T-helper 1 cell treated with Interleukin-12 subunit alpha and Interleukin-12 subunit beta and Interleukin-4 antibody, amounts not matched to agents 30 ng/mL and 1 ng/mL, for 36 hours (primary cell): Measurements from ENCODE around the gene UBE4B. TPM values are rescaled to one million over a fixed set of nuclear protein-coding genes. Genes with fewer than 3 reads are reported as not detected.

Source experiments
- intact Hi-C: fragments of 100-400 bp; cut with micrococcal nuclease; formaldehyde crosslinking; loops from one replicate; pipeline ENCODE4 v1.15.1; 2024
- total RNA-seq: library from RNA; stranded (reverse); gene quantifications from 2 replicates; pipeline ENCODE4 v1.2.3, GENCODE V29; 2022

The UBE4B gene
- total RNA-seq, 1 donor from 2014 or later = 39.0 TPM

DNA sequence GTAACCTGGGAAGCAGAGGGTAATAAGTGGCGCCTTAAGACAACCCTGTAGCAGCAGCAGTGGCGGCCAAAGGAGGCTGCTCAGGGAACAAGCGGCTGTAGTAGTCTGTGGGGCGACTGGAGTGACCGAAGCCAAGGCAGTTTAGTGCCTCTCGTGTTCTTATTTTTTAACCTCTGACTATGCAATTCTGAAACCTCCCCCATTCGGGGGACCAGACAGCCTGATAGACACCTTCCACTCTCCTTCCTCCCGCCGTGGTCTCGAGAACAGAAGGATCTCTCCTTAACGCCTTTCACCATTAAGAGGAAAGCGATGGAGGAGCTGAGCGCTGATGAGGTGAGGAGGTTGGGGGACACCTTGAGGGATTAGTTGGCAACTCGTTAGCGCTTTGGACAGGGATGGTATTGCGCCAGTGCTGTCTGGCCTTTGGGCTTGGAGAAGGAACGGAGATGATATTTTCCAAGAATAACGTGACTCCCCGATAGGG is 644 bp downstream of the UBE4B start:
- intact Hi-C loops = loop anchor here (1.0 to 10.0 kb wide), 11 partner anchors 91 to 979 kb away; partner anchors contain the start of genes DFFA, KIF1B, TARDBP and TMEM201

DNA sequence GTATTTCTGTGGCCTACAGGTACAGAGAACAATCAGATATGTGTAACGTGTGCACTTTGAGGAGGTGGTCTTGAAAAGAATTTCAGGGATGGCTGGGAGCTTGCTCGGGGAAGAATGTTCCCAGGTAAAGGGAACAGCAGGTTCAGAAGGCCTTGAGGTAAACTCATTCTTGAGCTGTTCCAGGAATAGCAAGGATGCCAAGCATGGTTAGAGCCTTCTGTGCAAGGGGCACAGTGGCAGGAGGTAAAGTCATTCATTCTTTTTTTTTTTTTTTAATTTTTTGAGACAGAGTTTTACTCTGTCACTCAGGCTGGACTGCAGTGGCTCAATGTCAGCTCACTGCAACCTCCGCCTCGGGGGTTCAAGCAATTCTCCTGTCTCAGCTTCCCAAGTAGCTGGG is 10.0 kb downstream of the UBE4B start:
- intact Hi-C loops = no loop called here

DNA sequence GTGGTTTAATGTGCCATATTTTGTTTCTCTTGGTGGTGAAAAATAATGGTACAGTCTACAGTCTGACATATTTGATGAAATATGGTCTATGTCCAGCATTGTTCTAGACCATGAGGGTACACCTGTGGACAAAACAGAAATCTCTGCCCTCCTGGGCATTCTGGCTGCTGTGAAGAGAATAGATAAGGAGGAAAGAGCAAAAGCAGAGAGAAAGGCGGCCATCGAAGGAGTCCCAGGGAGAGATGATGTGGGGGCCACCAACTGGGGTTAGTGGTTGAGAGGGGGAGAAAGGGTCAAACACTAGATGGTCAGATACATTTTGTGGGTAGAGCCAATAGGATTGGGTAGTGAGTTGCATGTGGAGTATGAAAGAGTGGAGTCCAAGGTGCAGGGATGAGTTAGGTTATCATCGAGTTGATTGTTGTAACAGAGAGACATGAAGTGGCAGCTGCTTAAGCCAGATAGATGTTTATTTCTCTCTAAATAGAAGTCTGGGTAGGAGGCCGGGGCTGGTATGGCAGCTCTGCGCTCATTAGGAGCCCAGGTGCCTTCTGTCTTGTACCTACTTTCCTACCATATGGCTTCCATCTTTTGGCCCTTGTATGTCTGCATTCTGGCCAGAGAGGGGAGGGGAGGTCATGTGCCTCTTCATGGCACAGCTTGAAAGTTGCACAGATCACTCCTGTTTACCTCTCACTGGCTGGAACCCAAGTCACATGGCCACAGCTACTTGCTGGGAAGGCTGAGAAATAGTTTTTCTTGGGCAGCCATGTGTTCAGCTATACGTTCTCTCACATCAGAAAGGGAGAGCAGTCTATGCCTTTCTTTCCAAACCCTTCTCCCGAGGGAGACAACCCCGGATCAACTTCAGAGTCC is 13.0 kb downstream of the UBE4B start:
- intact Hi-C loops = no loop called here

DNA sequence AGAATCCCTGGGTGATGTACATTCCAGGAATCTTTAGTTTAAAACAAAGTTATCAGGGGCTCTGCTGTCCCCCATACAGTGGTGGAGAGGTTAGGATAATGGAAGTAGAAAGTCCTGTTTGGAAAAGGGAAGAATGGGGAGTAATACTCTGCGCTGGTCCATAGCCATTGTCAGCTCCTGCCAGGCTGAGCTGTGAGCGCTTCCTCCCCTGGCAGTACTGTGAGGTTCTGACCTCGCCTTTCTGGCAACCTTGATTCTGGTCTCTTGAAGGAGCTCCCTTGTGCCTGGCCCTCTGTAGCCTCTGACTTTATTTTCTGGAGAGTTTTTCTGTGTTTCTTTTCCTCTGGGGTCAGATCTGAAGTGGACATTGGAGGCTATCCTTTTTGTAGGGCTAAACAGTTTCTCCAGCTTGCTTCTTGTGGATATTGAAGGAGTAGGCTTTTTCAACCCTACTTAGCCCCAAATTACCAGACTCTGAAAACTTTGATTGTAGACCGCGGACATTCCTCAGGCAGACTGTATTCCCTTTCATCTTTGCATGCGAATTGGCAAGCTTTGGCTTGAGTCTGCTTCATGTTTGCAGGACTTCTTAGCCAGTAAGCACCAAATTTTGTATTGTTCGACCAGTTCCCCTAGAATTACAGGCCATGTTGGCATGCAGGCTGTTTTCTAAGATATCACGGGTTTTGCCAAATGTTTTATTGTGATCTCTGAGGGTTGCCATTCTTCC is 13.8 kb downstream of the UBE4B start:
- intact Hi-C loops = no loop called here

DNA sequence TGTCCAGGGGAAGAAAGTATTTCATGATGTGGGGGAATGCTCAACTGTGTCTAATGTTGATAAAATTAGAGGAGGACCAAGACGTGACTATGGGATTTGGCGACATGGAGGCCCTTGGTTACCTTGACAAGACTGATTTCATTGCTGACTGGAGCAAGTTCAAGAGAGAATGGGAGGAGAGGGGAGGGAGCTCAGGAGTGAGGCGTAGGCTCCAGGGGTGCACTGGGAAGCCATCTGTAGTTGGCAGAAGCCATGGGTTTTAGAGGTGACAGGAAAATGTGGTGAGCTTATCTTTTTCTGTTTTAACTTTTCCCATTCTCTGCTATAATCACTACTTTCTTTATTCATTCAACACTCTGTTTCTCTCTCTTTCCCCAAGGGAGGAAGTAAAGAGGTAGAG is 15.8 kb downstream of the UBE4B start:
- intact Hi-C loops = no loop called here

DNA sequence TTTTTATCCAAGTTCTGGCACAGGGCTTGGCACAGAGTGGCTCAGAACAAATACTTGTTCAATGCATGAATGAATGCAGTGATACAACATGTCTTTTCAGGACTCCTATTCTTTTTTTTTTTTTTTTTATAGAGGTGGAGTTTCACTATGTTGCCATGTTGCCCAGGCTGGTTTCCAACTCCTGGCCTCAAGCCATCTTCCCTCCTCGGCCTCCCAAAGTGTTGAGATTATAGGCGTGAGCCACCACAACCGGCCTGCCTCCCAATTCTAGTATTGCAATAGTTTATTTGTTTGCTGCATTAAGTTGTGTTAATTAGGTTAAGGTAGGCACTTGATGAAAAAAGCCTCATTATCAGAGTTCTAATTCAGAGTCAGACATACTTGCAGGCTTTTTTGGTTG is 17.9 kb downstream of the UBE4B start:
- intact Hi-C loops = no loop called here

DNA sequence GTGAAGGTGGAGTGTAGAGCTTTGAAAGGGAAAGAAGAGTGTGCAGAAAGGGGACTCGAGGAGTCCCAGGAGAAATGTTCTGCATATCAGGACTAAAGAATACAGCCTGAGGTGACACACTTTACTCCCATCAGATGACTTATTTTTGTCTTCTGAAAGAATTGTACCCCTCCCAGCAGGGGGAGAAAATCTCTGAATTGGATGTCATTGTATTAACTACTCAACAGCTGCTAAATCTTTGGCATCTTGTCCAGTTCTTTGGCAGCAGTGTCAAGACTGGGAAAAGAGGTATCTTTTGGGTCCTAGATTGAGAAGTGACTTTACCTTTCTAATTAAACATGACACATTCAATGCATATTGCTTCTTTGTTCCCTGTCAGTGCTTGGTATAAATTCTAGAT is 18.9 kb downstream of the UBE4B start:
- intact Hi-C loops = no loop called here

DNA sequence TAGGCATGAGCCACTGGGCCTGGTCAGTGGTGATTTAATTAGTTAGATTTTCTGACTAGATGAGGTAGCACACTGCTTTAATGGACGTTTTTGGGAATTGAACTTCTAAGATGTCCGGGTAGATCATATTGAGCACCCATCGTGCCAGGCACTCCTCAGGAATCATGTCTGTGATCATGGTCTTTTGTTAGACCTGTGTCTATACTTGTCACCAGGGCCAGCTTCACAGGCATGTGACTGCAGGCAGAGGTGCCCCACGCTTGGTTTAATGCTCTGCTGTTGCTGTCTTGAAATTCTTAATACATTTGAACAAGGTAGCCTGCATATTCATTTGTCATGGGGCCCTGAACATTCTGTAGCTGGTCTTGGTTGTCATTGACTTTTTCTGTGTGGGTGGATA is 19.6 kb downstream of the UBE4B start:
- intact Hi-C loops = no loop called here

DNA sequence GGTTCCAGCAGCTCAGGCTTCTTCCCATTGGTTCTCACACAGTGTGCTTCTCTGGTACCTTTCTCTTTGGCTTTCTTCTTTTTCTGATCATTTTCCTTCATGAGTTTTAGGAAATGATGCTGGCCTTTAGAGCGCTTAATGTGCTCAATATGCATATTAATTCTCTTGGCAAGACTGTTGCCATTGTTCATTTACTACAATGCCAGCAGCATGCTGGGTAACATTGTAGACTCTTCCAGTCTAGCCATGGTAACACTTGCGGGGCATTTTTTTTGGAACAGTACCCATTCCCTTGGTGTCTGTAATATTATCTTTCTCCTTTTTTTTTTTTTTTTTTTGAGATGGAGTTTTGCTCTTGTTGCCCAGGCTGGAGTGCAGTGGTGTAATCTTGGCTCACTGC is 21.7 kb downstream of the UBE4B start:
- intact Hi-C loops = no loop called here

DNA sequence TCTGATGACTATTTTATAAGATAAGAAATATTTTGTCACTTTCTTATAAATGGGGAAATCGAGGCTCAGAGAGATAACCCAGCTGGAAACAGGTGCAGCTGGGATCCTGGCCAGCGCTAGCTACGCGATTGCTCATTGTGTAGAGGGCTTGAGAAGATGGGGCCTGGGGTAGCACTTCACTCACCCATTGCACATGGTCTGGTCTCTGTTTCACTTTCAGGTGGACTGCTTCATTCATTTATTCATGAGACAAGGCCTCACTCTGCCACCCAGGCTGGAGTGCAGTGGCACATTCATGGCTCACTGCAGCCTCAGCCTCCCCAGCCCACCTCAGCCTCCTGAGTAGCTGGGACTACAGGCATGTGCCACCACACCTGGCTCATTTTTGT is 23.8 kb downstream of the UBE4B start:
- intact Hi-C loops = no loop called here

DNA sequence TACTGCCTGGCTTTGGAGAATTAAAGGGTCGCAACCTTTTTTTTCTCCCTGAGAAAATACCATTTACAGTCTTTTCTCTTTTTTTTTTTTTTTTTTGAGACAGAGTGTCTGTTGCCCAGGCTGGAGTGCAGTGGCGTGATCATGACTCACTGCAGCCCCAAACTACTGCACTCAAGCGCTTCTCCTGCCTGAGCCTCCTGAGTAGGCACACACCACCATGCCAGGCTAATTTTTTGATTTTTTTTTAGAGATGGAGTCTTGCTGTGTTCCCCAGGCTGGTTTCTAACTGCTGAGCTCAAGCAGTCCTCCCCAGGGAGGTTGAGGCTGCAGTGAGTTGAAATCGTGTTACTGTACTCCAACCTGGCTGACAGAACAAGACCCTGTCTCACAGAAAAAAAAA is 24.6 kb downstream of the UBE4B start:
- intact Hi-C loops = no loop called here

DNA sequence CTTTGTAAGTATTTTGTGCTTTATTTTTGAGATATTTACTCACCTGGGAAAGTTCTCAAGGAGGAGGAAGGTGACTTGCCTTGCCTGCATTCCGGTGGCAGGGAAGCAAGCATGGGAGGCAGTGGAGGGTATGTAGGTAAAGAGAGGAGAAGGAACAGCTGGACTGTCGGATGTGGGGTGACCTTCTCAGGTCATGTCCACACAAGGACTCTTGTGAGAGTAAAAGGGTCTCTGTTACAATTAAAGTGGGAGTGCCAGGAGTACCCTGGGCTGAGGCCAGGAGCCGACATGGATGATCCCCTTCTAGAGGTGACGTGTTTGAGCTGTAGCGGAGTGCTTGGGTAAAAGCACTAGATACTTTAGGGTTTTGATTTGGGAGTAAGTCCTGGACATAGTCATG is 25.0 kb downstream of the UBE4B start:
- intact Hi-C loops = no loop called here

DNA sequence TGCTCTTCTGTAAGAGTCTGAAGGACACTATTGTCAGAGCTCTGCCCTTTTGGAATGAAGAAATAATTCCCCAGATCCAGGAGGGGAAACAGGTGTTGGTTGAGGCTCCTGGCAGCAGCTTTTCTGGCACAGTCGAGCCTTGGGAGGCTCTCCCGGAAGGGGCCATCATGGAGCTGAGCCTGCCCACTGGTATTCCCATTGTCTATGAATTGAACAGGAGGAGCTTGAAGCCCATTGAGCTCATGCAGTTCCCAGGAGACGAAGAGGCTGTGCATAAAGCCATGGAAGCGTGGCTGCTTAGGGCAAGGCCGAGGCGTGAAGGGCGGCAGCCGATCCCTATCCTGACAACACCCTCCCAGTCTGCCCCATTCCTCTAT is 26.6 kb downstream of the UBE4B start:
- intact Hi-C loops = no loop called here

DNA sequence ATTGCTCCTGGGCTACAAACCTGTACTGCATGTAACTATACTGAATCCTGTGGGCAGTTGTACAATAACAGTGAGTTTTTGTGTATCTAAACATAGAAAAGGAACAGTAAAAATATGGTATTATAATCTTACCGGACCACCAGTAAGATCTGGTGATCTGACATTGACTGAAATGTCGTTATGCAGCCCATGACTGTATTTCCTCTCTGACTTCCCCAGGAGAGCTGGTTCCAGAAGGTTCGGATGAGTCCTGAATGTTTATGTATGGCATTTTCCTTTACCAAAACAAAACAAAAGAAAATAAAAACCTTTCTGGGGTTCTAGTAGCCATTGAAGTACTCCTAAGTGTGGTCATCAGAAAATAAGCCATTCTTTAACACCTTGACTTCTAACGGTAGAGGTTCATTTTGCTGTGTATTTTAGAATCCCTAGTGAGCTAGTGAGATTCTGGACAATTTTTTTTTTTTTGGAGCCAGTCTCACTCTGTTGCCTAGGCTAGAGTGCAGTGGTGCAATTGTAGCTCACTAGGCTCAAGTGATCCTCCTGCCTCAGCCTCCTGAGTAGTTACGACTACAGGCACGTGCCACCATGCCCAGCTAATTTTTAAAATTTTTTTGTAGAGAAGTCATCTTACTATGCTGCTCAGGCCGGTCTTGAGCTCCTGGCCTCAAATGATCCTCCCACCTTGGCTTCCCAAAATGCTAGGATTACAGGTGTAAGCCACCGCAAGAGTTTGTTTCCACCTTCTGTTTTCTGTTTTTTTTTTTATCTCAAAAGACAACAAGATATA is 27.7 kb downstream of the UBE4B start:
- intact Hi-C loops = no loop called here

DNA sequence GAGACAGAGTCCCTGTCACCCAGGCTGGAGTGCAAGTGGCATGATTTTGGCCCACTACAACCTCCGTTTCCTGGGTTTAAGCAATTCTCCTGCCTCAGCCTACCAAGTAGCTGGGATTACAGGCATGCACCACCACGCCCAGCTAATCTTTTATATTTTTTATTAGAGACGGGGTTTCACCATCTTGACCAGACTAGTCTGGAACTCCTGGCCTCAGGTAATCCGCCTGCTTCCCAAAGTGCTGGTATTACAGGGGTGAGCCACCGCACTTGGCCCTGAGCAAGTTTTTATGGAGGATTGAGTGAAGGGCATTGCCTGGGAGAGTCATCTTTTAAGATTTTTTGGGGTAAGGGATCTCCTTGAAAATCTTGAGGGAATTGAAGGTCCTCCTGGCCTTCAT is 28.5 kb downstream of the UBE4B start:
- intact Hi-C loops = no loop called here

DNA sequence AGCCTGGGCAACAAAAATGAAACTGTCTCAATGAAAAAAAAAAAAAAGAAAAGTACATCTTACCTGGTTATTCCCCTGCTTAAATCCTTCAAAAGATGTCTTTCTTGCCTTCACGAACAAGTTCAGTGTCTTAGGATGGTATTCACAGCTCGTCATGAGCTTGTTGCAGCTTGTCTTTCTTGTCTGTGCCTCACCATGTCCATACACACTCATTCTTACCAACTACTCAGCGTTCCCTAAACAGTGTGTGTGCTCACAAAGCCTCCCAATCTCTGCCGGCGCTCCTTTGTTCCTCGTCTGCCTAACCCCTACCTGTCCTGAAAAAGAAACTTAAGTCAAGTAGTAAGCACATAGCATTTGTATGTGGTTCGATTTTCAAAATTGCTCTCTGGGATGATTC is 31.1 kb downstream of the UBE4B start:
- intact Hi-C loops = no loop called here

DNA sequence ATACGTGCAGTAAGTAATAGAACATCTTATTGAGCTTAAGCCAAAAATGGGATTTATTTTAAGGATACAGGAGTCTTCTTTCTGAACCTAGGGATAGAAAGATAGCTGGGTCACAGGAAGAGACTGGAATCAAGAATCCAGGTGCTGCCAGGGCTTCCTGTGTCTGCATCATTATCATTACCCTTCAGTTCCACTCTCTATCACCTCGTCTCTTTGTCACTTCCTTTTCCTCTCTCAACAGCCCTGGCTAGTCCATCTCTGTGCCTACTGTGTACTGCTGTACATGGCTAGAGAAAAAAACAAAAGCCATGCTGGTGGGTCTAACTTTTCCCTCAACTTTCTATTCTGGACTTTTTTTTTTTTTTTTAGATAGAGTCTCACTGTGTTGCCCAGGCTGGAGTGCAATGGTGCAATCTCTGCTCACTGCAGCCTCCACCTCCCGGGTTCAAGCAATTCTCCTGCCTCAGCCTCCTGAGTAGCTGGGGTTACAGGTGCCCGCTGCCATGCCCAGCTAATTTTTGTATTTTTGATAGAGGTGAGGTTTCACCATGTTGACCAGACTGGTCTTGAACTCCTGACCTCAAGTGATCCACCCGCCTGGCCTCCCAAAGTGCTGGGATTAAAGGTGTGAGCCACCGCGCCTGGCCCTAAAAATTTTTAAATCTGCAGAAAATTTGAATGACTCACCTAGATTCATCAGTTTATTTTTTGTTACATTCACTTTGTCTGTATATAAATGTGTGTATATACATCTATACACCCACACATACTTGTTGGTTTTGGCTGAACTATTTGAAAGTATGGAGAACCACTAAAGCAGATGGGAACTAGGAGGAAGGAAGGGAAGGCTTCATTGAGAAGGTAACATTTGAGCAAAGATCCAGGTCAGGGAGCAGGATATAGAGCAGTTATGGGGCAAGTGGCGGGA is 31.9 kb downstream of the UBE4B start:
- intact Hi-C loops = no loop called here

DNA sequence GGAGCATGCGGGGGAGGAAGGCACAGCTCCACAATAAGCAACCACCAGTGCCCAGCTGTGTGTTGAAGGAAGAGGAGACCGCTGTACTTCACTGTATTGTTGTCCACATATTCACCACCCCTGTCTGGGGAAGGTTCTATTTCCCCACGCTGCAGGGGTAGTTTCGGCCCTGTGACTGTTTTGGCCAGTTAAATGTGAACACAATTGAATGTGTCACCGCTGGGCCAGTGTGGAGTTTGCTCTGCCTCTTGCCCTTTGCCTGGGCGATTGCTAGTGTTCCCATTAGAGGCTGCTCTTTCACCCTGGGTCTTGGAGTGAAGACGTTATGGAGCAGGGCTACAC is 32.6 kb downstream of the UBE4B start:
- intact Hi-C loops = no loop called here

DNA sequence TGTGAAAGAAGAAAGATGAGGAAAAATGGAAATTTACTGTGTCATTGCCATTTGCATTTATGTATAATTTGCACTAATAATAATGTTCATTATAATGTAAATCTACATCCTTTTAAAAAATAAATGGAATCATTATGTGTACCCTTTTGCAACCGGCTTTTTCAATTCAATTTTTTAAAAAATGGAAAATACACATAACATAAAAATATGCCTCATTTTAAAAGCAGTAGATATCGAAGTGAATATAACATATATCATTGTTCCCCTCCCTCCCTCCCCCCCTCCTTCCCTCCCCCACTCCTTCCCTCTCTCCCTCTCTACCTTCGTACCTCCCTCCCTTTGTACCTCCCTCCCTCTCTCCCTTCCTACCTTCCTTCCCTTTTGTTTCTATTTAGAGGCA is 33.0 kb downstream of the UBE4B start:
- intact Hi-C loops = no loop called here

DNA sequence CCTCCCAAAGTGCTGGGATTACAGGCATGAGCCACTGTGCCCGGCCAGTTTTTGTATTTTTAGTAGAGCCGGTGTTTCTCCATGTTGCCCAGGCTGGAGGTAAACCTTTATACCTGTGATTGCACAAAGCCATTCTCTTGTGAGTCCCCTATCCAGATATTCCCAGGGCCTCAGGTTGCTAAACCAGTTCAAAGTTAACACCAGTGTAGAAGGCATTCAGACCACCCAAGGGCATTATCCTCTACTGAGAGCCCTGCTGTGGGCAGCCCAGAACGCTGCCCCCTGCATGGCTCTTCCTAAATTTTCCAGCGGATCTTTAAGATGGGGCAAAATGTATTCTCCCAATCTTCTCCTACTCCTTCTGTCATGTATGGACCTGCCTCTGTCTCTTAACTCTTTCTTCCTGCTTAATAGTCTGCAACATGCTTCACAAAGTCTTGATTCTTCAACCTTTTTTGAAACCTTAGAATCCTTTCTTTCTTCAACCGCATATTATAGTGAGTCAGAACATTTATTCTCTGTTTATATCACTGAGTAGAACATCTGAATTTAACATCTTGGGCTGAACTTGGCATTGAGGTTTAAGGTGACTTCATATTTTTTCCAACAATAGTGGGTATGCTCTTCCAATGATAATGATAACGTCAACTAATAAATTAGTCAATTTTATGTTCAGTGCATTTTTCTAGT is 36.0 kb downstream of the UBE4B start:
- intact Hi-C loops = no loop called here
